ENCODE data around the gene POU4F2.

GRCh38 chr4:146634825-146635224, 3.9 kb upstream of the POU4F2 start:
- TF ChIP-seq BHLHE40 (IDR thresholded peaks at IDR 0.05; ENCODE audit: borderline replicate concordance) (no peak), FOXK2 (IDR thresholded peaks at IDR 0.05) (no peak), ELF4 (IDR thresholded peaks at IDR 0.05) (no peak), NFRKB (IDR thresholded peaks at IDR 0.05) (no peak), SUZ12 (IDR thresholded peaks at IDR 0.05) (no peak), ARNT (IDR thresholded peaks at IDR 0.05) (no peak), FOXA1 (IDR thresholded peaks at IDR 0.05) (no peak), SP1 (IDR thresholded peaks at IDR 0.05) (no peak), PKNOX1 (IDR thresholded peaks at IDR 0.05) (no peak), LEF1 (IDR thresholded peaks at IDR 0.05; ENCODE audit: borderline replicate concordance) (no peak), FOXM1 (IDR thresholded peaks at IDR 0.05; ENCODE audit: borderline replicate concordance) (no peak)

All from HEK293T (cell line).